ENCODE measurements around the gene SNRPD3. TPM values are rescaled to one million over a fixed set of nuclear protein-coding genes. Genes with fewer than 3 reads are reported as not detected.

SNRPD3 gene
- total RNA-seq, 1 experiment from 2014 or later: 180 TPM

- CTCF ChIA-PET: interaction anchor here (1.0 to 1.4 kb wide), 2 partner anchors 32 to 41 kb away, joined by 3 read pairs; partner anchors contain the start of gene GUCD1
These were observed 41.4 kb upstream of the SNRPD3 start for GRCh38 chr22:24514241-24515026.

GRCh38 chr22:24515027-24515338 lies 40.8 kb upstream of the SNRPD3 start:
- BruUV-seq (replicated peaks): no TSS peak
- Mint-ChIP-seq H3K4me3 (ENCODE audit: low read depth, unreplicated experiment) (no peak overlapping the region), H3K9me3 (ENCODE audit: low read depth, unreplicated experiment) (no peaks in the 10 kb centered on the region), H3K27me3 (ENCODE audit: unreplicated experiment) (no peaks in the 10 kb centered on the region), H3K4me1 (ENCODE audit: low read depth, unreplicated experiment) (peaks cover 36% of the 10 kb centered on the region), H3K36me3 (ENCODE audit: insufficient read depth, unreplicated experiment) (no peaks in the 10 kb centered on the region), H3K27ac (ENCODE audit: unreplicated experiment) (no peak overlapping the region)
- DNase-seq: no peak
- TF ChIP-seq CTCF (IDR thresholded peaks at IDR 0.05; ENCODE audit: unreplicated experiment): no peak
- intact Hi-C loops (cut with micrococcal nuclease; ENCODE audit: unreplicated experiment): no loop called here
- CTCF ChIA-PET: interaction anchor here (1.4 kb wide), 1 partner anchor 33 kb away, joined by 3 read pairs; no protein-coding TSS in a partner anchor

More at GRCh38 chr22:24514241-24515026, 41.4 kb upstream of the SNRPD3 start:
- Mint-ChIP-seq H3K36me3 (ENCODE audit: insufficient read depth, unreplicated experiment) (no peaks in the 10 kb centered on the region), H3K4me1 (ENCODE audit: low read depth, unreplicated experiment) (peaks cover 36% of the 10 kb centered on the region), H3K27me3 (ENCODE audit: unreplicated experiment) (no peaks in the 10 kb centered on the region), H3K4me3 (ENCODE audit: low read depth, unreplicated experiment) (no peak overlapping the region), H3K9me3 (ENCODE audit: low read depth, unreplicated experiment) (no peaks in the 10 kb centered on the region), H3K27ac (ENCODE audit: unreplicated experiment) (no peak overlapping the region)
- BruUV-seq (replicated peaks): no TSS peak
- no peak for TF ChIP-seq CTCF (IDR thresholded peaks at IDR 0.05; ENCODE audit: unreplicated experiment)
- intact Hi-C loops (cut with micrococcal nuclease; ENCODE audit: unreplicated experiment): no loop called here
- DNase-seq: no peak

- Mint-ChIP-seq H3K4me1 (ENCODE audit: low read depth, unreplicated experiment) (peaks cover 27% of the 10 kb centered on the region), H3K4me3 (ENCODE audit: low read depth, unreplicated experiment) (no peak overlapping the region), H3K27ac (ENCODE audit: unreplicated experiment) (no peak overlapping the region), H3K9me3 (ENCODE audit: low read depth, unreplicated experiment) (no peaks in the 10 kb centered on the region), H3K27me3 (ENCODE audit: unreplicated experiment) (no peaks in the 10 kb centered on the region), H3K36me3 (ENCODE audit: insufficient read depth, unreplicated experiment) (no peaks in the 10 kb centered on the region)
- intact Hi-C loops (cut with micrococcal nuclease; ENCODE audit: unreplicated experiment): no loop called here
- TF ChIP-seq CTCF (IDR thresholded peaks at IDR 0.05; ENCODE audit: unreplicated experiment): no peak
- no TSS peak for BruUV-seq (replicated peaks)
- no peak for DNase-seq
- CTCF ChIA-PET: no interaction called here
These were observed 39.5 kb upstream of the SNRPD3 start for GRCh38 chr22:24516301-24516737.

- Mint-ChIP-seq H3K4me1 (ENCODE audit: low read depth, unreplicated experiment) (peaks cover 36% of the 10 kb centered on the region), H3K36me3 (ENCODE audit: insufficient read depth, unreplicated experiment) (no peaks in the 10 kb centered on the region), H3K4me3 (ENCODE audit: low read depth, unreplicated experiment) (no peak overlapping the region), H3K27me3 (ENCODE audit: unreplicated experiment) (no peaks in the 10 kb centered on the region), H3K9me3 (ENCODE audit: low read depth, unreplicated experiment) (no peaks in the 10 kb centered on the region), H3K27ac (ENCODE audit: unreplicated experiment) (no peak overlapping the region)
- DNase-seq: no peak
- BruUV-seq (replicated peaks): no TSS peak
- no peak for TF ChIP-seq CTCF (IDR thresholded peaks at IDR 0.05; ENCODE audit: unreplicated experiment)
- CTCF ChIA-PET: interaction anchor here (0.7 kb wide), 1 partner anchor 199 kb away, joined by 5 read pairs; no protein-coding TSS in a partner anchor
- intact Hi-C loops (cut with micrococcal nuclease; ENCODE audit: unreplicated experiment): no loop called here
These were observed 38.4 kb upstream of the SNRPD3 start for GRCh38 chr22:24517446-24517845.

All from Calu3 (cell line).